Stimulated activated CD4-positive, alpha-beta T cell treated with anti-CD3 and anti-CD28 coated beads, TNF-alpha, amount 100 ng/mL, for 48 hours (primary cell): ENCODE results near the gene LSM3.

Source experiments
- DNase-seq, 3 donors: peaks; one replicate each; pipeline ENCODE4 v3.0.0-alpha.2; 2020; ENCODE audit warnings: low read depth in 3 of 3

Gene LSM3

GRCh38 chr3:14143271-14144225, 35.1 kb upstream of the LSM3 start:
- no peak for DNase-seq

DNA sequence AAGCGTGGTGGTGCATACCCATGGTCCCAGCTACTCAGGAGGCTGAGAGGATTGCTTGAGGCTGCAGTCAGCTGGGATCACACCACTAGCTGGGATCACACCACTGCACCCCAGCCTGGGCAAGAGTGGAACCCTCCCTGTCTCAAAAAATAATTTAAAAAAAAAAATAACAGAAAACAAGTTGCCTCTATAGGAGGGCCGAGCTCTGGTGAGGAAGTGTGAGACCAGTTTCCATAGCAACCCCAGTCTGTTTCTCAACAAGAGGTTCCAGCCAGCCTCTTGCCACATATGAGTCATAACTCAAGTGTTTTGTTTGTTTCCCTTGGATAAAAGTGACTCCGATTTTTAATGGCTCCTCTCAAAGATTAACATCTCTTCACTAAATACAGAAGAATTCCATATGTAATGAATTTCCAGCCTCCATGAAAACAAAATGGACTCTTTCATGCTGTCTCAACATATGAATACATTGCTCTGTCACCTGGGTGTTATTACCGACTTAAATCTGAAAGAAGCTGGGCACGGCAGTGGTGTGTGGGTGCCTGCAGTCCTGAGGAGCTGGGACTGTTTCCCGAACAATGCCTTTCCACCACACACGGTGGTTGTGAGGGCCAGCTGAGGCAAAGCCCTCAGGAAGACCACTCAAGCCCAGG, 34.1 kb upstream of the LSM3 start:
- peak in 2 of 3 donors; percentile 14 to 34 for DNase-seq

DNA sequence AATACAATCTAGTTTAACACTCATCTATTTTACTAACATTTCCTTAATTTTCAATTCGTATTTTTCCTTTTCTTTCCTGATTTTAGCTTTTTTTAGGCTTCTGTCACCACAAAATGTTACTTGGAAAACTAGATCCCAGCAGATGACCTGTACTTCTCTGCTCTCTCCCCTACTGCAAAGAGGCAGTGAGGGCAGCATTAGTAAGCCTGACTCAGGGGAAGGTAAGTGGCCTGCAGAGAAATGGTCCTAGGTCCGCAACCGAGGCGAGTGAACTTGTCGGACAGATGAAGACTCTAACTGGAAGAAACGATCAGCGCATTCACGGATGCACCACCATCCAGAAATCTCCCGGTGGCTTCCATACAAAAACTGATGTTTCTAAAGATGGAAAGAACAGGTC, 33.4 kb upstream of the LSM3 start:
- no peak for DNase-seq

GRCh38 chr3:14145670-14146380, 32.8 kb upstream of the LSM3 start:
- DNase-seq: no peak

- DNase-seq: no peak
These were observed 32.1 kb upstream of the LSM3 start for GRCh38 chr3:14146381-14147065.

DNA sequence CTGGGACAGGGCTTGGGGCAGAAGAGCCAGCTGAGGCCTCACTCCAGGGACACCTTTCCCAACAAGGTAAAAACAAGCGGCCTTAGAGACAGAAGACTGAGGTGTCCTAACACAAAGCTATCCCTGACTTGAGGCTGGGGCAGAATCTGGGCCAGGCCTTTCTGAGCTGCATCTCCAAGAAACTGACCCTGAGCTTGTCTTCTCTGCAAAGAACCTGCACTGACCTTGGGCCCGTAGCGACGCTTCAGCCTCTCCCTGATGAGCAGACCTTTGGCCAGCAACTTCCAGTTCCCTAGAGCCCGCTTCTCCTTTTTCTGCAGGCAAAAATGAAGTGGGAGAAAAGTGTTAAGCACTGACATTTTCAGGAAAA, 31.6 kb upstream of the LSM3 start:
- no peak for DNase-seq

- DNase-seq: no peak
These were observed 31.0 kb upstream of the LSM3 start for GRCh38 chr3:14147617-14148016.

DNA sequence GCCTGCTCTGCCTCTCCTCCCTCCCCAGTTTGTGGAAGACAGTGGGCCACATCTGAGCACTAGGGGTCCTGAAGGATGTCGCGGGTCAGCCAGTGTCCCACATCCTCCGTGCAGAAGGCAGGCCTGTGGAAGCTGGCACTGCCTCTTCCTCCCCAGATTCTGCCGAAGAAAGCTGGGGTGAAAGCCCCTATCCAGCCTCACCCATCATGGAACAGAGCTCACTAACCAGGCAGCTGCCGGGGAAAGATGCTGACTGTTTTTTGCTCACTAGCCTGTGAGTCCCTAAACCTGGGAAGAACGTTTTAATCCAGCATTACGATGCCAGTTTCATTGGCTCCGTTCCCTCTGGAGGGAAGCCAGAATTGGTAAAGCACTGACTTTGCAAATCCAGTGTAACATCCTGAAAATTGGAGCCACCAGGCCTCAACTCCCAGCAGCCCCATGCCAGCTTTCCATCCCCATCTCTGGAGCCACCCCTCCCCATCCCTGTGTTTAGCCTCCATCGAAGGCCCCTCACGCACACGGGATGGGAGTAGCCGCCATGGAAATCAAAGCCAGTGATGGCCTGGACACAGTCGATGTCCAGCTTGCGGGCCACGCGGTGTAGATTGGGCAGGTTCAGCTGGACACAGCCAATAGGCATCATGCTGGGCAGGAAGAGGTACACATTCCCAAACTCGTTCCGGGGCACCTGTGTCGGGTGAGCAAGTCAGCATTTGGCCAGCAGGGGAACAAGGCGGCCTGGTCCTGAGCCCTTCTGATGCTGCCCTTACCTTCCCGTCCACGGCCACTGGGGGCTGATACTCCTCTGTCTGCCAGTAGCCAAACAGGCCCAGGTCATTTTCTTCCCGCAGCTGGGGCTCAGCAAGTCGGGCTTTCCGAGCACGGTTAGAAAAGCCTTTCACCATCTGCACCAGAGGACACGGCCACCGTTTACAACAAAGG, 30.3 kb upstream of the LSM3 start:
- no peak for DNase-seq

DNA sequence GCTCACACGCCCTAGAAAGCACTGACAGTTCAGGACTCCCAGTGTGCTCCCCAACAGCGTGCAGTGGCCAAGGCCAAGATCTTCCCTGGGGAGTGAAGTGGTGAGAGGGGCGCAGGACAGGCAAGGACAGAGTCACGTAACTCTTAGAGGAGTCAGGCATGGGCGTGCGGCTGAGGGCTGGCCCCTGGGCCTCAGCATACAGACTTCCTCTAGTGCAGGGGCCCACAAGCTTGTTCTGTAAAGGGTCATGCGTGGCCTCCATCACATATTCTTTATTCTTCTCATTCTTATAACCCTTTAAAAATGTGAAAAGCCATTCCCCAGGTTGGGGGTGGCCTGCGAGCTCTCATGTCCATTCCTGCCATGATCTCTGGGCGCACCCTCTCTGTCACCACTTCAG, 28.5 kb upstream of the LSM3 start:
- no peak for DNase-seq

- no peak for DNase-seq
These were observed 28.0 kb upstream of the LSM3 start for GRCh38 chr3:14150491-14151230.

- no peak for DNase-seq
These were observed 27.0 kb upstream of the LSM3 start for GRCh38 chr3:14151471-14152083.

- DNase-seq: no peak
These were observed 26.2 kb upstream of the LSM3 start for GRCh38 chr3:14152233-14152962.

DNA sequence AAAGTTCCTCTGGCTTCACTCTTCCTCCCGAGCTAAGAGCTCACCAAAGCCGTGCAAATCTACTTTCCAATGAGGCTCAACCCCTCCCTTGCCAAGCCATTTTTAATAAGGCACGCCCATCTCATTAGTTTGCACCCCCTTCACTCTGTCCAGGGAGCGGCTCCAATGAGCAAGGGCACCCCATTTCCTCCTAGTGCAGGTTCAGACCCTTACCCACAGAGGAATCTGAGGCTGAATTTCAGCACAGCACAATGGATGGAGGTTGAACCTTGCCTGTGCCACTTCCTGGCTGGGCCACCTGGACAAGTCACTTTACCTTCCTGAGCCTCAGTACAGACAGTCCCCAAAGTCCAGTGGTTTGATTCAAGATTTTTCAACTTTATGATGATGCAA, 25.7 kb upstream of the LSM3 start:
- no peak for DNase-seq

DNA sequence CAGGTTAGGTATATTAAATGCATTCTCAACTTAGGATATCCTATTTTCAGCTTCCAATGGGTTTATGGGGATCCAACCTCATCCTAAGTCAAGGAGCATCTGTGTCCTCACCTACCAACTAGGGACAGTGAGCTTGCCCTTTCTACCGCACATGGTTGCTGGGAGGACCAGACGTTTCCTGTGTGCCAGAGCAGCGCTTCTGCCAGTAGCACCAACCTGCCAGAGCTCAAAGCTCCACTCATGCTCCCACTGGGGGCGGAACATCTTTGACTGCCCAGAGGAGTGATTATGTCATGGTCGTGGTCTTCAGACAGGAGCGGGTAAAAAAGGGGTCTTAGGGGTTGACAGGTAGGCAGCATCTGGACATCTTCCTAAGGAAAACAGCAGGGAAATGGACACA, 25.0 kb upstream of the LSM3 start:
- no peak for DNase-seq

DNA sequence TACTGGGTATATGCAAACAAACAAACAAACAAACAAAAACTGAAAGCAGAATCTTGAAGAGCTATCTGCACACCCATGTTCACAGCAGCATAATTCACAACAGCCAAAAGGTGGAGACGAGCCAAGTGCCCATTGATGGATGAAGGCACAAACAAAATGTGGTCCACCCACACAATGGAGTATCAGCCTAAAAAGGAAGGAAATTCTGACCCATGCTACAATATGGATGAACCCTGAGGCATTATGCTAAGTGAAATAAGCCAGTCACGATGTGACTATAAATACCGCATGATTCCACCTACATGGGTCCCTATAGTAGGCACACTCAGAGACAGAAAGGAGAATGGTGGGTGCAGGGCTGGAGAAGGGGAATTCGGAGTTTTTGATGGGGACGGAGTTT, 24.3 kb upstream of the LSM3 start:
- no peak for DNase-seq

GRCh38 chr3:14154895-14155440, 23.6 kb upstream of the LSM3 start:
- DNase-seq: no peak

DNA sequence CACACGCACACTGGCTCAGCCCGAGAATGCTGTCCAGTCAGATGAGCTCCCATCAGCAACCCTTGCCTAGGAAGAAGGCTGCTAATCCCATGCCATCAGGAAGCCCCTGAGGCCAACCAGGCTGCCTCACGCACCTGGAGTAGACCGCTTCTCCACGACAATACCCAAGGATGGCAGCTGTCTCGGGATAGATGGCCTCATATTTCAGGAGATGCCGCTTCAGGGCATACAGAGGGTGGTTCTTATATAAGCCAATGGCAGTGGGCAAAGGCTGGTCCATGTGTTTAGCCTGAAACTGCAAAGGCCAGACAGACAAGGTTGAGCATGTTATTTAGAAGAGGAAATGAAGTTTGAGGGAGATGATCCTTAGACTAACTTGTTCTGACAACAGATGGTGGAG, 22.4 kb upstream of the LSM3 start:
- no peak for DNase-seq

DNA sequence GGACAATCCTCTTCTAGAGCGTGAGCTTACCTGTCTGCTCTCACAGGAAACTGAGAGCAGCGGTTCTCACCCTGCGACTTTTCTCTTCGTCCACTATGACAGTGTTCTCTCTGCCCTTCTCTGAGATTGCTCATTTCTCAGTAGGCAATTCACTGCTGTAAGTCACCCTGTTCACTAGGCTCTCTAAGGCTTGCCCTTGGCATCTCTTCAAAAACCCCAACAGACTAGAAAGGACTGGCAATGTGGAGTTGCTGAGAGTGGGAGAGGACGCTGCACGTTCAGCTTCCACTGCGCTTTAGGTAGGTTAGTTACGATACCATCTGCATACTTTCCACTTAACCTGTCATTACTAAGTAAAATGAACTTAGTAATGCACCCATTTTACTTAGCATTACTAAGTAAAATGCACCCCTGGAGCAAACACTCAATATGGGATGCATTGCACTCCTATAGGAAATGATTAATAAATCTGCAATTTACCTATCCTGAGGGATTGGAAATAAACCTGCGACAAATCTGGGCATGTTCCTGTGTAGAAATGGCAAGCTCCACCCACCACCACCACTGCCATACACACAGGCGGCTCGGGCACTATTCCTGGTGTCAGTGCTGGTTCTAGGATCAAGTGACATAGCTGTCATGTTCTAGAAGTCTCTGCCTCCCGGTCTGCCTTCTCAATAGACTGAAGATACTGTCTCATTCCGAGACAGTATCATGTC, 21.6 kb upstream of the LSM3 start:
- no peak for DNase-seq
